ENCODE measurements around the gene IGSF21. TPM values are rescaled to one million over a fixed set of nuclear protein-coding genes. Genes with fewer than 3 reads are reported as not detected.

IGSF21 gene
- total and polyA plus RNA-seq, 7 experiments from 2014 or later = not detected

DNA sequence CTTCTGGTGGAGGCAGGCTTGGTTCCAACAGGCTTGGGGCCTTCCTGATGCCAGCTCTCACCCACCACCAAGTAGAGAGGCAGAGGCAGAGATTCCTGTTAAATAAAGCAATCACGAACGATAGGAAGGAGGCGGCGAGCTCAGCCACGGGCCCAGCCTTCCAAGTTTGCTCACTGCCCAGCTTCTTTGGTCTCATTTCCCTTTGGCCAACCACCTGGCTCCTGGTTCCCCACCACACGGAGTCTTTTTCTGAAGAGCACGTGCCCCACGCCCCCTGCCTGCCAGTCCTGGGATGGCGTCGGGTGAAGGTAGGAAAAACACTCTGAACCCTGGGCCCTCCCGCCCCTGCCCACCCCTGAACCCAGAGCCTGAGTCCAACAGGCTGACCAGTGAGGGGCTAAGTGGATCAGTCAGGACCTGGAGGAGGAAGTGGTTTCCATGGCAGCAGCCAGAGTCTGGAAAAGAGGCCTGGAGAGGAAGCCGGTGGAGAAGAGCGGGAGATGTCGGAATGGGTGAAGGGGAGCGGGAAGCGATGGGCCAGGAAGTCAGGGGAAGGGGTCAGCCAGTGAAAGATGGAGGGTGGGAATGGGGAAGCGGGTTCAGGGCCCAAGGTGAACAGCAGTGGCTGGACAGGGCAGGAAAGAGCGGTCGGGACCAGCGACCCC lies 214.9 kb downstream of the IGSF21 start:
- ChIA-PET POLR2A (no interaction called here), CTCF (no interaction called here)
- Histone ChIP-seq H3K9me3 (ENCODE audit: control insufficient read depth in 2 of 3, low read length in 3 of 3) (no peaks in the 10 kb centered on the region), H3K27ac (ENCODE audit: low read depth, low read length) (no peak overlapping the region), H3K4me3 (ENCODE audit: low read length) (no peak overlapping the region), H3K27me3 (ENCODE audit: control insufficient read depth in 2 of 2, insufficient read depth in 2 of 2, low read length in 2 of 2) (no peaks in the 10 kb centered on the region), H3K4me1 (ENCODE audit: control insufficient read depth in 2 of 2, insufficient read depth in 2 of 2, low read length in 2 of 2) (no peaks in the 10 kb centered on the region), H3K36me3 (ENCODE audit: control insufficient read depth in 2 of 3, insufficient read depth in 3 of 3, low read length in 3 of 3) (no peaks in the 10 kb centered on the region)
- Mint-ChIP-seq H3K4me1 (peaks cover 0 to 1% (median 0%) of the 10 kb centered on the region in 7 donors), H3K27me3 (peaks cover 3 to 24% (median 22%) of the 10 kb centered on the region in 5 donors), H3K36me3 (peaks cover 0 to 4% (median 0%) of the 10 kb centered on the region in 5 donors), H3K27ac (no peak overlapping the region), H3K4me3 (no peak overlapping the region), H3K9me3 (peaks cover 0 to 9% (median 0%) of the 10 kb centered on the region in 11 donors)
- DNase-seq (no peak), ATAC-seq (no peak)
- intact Hi-C loops (cut with micrococcal nuclease) = no loop called here

DNA sequence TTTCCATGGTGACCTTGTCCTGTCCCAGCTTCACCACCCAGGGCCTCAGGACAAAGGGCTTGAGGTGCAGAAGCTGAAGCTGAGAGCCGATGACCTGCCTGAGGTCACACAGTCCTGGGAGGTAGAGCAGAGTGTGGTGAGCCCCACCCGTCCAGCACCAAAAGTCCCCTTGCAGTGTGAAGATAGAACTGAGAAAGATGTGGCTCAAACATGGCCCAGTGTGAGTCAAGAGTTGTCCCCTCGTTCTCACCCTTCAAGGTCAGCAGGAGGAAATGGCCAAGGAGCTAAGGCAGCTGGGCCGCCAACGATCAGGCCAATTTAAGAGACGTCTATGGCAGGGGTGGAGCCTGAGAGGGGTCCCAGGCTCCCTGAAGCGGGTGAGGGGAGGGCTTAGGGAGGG lies 215.7 kb downstream of the IGSF21 start:
- no peaks in the 10 kb centered on the region for H3K4me1 ChIP-seq (ENCODE audit: control insufficient read depth in 2 of 2, insufficient read depth in 2 of 2, low read length in 2 of 2)
- peaks cover 3 to 24% (median 22%) of the 10 kb centered on the region in 5 donors for H3K27me3 Mint-ChIP-seq
- DNase-seq = no peak
- no peak overlapping the region for H3K27ac ChIP-seq (ENCODE audit: low read depth, low read length)
- H3K4me1 Mint-ChIP-seq = peaks cover 0 to 1% (median 0%) of the 10 kb centered on the region in 7 donors
- no peak overlapping the region for H3K4me3 ChIP-seq (ENCODE audit: low read length)
- intact Hi-C loops (cut with micrococcal nuclease) = no loop called here
- peaks cover 0 to 9% (median 0%) of the 10 kb centered on the region in 11 donors for H3K9me3 Mint-ChIP-seq
- peaks cover 0 to 4% (median 0%) of the 10 kb centered on the region in 5 donors for H3K36me3 Mint-ChIP-seq
- CTCF ChIA-PET = no interaction called here
- no peaks in the 10 kb centered on the region for H3K36me3 ChIP-seq (ENCODE audit: control insufficient read depth in 2 of 3, insufficient read depth in 3 of 3, low read length in 3 of 3)
- no peaks in the 10 kb centered on the region for H3K9me3 ChIP-seq (ENCODE audit: control insufficient read depth in 2 of 3, low read length in 3 of 3)
- POLR2A ChIA-PET = no interaction called here
- no peak overlapping the region for H3K27ac Mint-ChIP-seq
- no peaks in the 10 kb centered on the region for H3K27me3 ChIP-seq (ENCODE audit: control insufficient read depth in 2 of 2, insufficient read depth in 2 of 2, low read length in 2 of 2)
- no peak overlapping the region for H3K4me3 Mint-ChIP-seq
- ATAC-seq = no peak

DNA sequence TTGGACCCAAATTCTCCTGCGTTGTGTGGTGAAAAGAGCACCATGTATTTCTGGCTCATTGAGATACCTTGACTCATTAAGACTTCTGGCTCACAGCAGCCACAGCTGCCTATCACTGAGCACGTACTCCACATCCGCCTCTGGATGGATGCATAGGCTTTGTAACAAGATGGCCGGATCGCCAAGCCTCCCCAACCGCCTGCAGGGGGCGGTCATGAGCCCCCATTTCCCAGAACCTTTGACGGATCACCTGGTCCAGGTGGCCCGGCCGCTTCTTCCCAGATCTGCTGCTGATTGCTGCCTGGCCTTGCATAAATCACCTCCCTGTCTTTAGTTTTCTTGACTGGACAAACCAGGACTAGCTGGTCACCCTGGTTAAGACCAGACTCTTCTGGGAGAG lies 216.6 kb downstream of the IGSF21 start:
- peaks cover 0 to 4% (median 0%) of the 10 kb centered on the region in 11 donors for H3K9me3 Mint-ChIP-seq
- no peaks in the 10 kb centered on the region for H3K9me3 ChIP-seq (ENCODE audit: control insufficient read depth in 2 of 3, low read length in 3 of 3)
- ChIA-PET CTCF (no interaction called here), POLR2A (no interaction called here)
- DNase-seq (no peak), ATAC-seq (no peak)
- no peaks in the 10 kb centered on the region for H3K27me3 ChIP-seq (ENCODE audit: control insufficient read depth in 2 of 2, insufficient read depth in 2 of 2, low read length in 2 of 2)
- H3K27me3 Mint-ChIP-seq = peaks cover 3 to 24% (median 17%) of the 10 kb centered on the region in 5 donors
- H3K27ac Mint-ChIP-seq = no peak overlapping the region
- no peak overlapping the region for H3K4me3 ChIP-seq (ENCODE audit: low read length)
- peaks cover 0 to 4% (median 0%) of the 10 kb centered on the region in 5 donors for H3K36me3 Mint-ChIP-seq
- intact Hi-C loops (cut with micrococcal nuclease) = no loop called here
- H3K4me1 ChIP-seq (ENCODE audit: control insufficient read depth in 2 of 2, insufficient read depth in 2 of 2, low read length in 2 of 2) = no peaks in the 10 kb centered on the region
- no peaks in the 10 kb centered on the region for H3K36me3 ChIP-seq (ENCODE audit: control insufficient read depth in 2 of 3, insufficient read depth in 3 of 3, low read length in 3 of 3)
- H3K4me3 Mint-ChIP-seq = no peak overlapping the region
- H3K27ac ChIP-seq (ENCODE audit: low read depth, low read length) = no peak overlapping the region
- peaks cover 0 to 1% (median 0%) of the 10 kb centered on the region in 7 donors for H3K4me1 Mint-ChIP-seq

DNA sequence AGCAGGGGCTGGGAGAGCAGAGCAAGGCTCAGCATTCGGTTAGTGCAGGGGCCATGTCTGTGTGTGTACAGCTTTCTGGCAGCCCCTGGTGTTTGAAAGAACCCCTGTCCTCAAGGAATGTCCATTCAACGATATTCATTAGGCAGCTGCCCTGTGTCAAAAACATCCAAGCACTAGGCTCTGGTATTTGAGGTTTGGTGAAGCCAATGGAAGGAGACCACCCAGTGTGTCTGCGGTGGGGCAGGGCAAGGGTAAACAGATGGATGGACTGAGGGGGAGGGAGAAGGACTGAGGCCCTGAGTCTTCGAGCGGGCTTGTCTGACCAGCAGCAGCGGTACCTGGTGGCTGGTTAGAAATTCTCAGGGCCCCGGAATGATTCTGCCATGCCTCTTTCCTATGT lies 217.5 kb downstream of the IGSF21 start:
- H3K4me1 ChIP-seq (ENCODE audit: control insufficient read depth in 2 of 2, insufficient read depth in 2 of 2, low read length in 2 of 2) = no peaks in the 10 kb centered on the region
- no peak for ATAC-seq
- intact Hi-C loops (cut with micrococcal nuclease) = no loop called here
- H3K9me3 ChIP-seq (ENCODE audit: control insufficient read depth in 2 of 3, low read length in 3 of 3) = no peaks in the 10 kb centered on the region
- ChIA-PET POLR2A (no interaction called here), CTCF (no interaction called here)
- Mint-ChIP-seq H3K9me3 (peaks cover 0 to 4% (median 0%) of the 10 kb centered on the region in 11 donors), H3K27ac (no peak overlapping the region), H3K27me3 (peaks cover 3 to 24% (median 17%) of the 10 kb centered on the region in 5 donors), H3K4me1 (no peaks in the 10 kb centered on the region), H3K4me3 (no peak overlapping the region), H3K36me3 (peaks cover 0 to 4% (median 0%) of the 10 kb centered on the region in 5 donors)
- no peak overlapping the region for H3K27ac ChIP-seq (ENCODE audit: low read depth, low read length)
- no peak overlapping the region for H3K4me3 ChIP-seq (ENCODE audit: low read length)
- H3K36me3 ChIP-seq (ENCODE audit: control insufficient read depth in 2 of 3, insufficient read depth in 3 of 3, low read length in 3 of 3) = no peaks in the 10 kb centered on the region
- H3K27me3 ChIP-seq (ENCODE audit: control insufficient read depth in 2 of 2, insufficient read depth in 2 of 2, low read length in 2 of 2) = no peaks in the 10 kb centered on the region
- DNase-seq = no peak

DNA sequence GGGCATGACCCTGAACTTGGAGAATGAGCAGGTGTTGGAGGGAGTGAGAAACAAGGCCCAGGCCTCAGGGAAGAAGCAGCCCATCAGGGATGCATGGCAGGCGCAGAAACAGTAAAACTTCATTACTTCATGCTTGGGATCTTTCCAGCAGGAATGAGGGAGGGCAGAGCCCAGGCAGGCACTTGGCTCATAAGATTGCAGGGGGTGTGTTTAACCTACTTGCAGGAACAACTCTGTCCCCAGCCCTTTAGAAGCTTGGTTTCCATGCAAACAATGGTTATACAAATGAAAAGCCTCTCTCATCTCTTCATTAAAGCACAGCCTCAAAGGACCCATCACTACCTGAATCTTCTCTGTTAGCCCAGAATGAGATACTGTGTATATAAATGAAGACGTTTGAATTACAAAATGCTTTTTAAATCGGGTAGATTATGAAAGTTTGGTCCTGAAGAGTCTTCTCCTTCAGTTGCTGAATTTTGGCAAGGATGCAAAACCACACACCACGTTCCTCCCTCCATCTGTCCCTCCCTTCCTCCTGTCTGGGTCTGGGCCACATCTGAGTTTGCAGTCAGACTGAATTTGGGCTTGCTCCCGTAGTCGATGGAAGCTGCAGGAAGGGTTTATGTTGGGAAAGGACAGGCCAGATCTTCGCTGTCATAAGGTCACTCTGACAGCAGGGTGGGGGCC lies 218.8 kb downstream of the IGSF21 start:
- no peak for DNase-seq
- Mint-ChIP-seq H3K9me3 (peaks cover 0 to 3% (median 0%) of the 10 kb centered on the region in 11 donors), H3K36me3 (peaks cover 0 to 4% (median 0%) of the 10 kb centered on the region in 5 donors), H3K27ac (no peak overlapping the region), H3K4me3 (no peak overlapping the region), H3K27me3 (peaks cover 3 to 26% (median 18%) of the 10 kb centered on the region in 5 donors), H3K4me1 (no peaks in the 10 kb centered on the region)
- Histone ChIP-seq H3K36me3 (ENCODE audit: control insufficient read depth in 2 of 3, insufficient read depth in 3 of 3, low read length in 3 of 3) (no peaks in the 10 kb centered on the region), H3K4me1 (ENCODE audit: control insufficient read depth in 2 of 2, insufficient read depth in 2 of 2, low read length in 2 of 2) (no peaks in the 10 kb centered on the region), H3K27me3 (ENCODE audit: control insufficient read depth in 2 of 2, insufficient read depth in 2 of 2, low read length in 2 of 2) (no peaks in the 10 kb centered on the region), H3K4me3 (ENCODE audit: low read length) (no peak overlapping the region), H3K27ac (ENCODE audit: low read depth, low read length) (no peak overlapping the region), H3K9me3 (ENCODE audit: control insufficient read depth in 2 of 3, low read length in 3 of 3) (no peaks in the 10 kb centered on the region)
- CTCF ChIA-PET = no interaction called here
- ATAC-seq = no peak
- POLR2A ChIA-PET = no interaction called here
- intact Hi-C loops (cut with micrococcal nuclease) = no loop called here

DNA sequence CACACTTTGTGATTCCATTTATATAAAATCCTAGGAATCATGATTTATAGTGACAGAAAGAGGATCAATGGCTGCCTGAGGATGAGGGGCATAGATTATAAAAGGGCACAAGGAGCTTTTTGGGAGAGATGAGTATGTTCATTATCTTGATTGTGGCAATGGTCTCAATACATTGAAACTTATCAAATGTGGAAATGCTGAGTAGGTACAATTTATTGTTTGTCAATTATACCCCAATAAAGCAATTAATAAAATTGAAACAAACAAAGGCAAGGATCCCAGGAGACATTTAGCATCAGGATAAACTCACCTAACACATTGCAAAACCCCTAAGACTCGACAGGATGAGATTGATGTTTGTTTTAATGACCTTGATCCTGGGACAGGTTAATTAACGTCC lies 220.1 kb downstream of the IGSF21 start:
- Mint-ChIP-seq H3K9me3 (peaks cover 0 to 3% (median 0%) of the 10 kb centered on the region in 11 donors), H3K27ac (no peak overlapping the region), H3K4me1 (no peaks in the 10 kb centered on the region), H3K4me3 (no peak overlapping the region), H3K36me3 (no peaks in the 10 kb centered on the region), H3K27me3 (peaks cover 2 to 34% (median 28%) of the 10 kb centered on the region in 5 donors)
- ChIA-PET POLR2A (no interaction called here), CTCF (no interaction called here)
- H3K27ac ChIP-seq (ENCODE audit: low read depth, low read length) = no peak overlapping the region
- intact Hi-C loops (cut with micrococcal nuclease) = no loop called here
- H3K4me1 ChIP-seq (ENCODE audit: control insufficient read depth in 2 of 2, insufficient read depth in 2 of 2, low read length in 2 of 2) = no peaks in the 10 kb centered on the region
- DNase-seq (no peak), ATAC-seq (no peak)
- no peaks in the 10 kb centered on the region for H3K27me3 ChIP-seq (ENCODE audit: control insufficient read depth in 2 of 2, insufficient read depth in 2 of 2, low read length in 2 of 2)
- no peak overlapping the region for H3K4me3 ChIP-seq (ENCODE audit: low read length)
- no peaks in the 10 kb centered on the region for H3K9me3 ChIP-seq (ENCODE audit: control insufficient read depth in 2 of 3, low read length in 3 of 3)
- H3K36me3 ChIP-seq (ENCODE audit: control insufficient read depth in 2 of 3, insufficient read depth in 3 of 3, low read length in 3 of 3) = no peaks in the 10 kb centered on the region

DNA sequence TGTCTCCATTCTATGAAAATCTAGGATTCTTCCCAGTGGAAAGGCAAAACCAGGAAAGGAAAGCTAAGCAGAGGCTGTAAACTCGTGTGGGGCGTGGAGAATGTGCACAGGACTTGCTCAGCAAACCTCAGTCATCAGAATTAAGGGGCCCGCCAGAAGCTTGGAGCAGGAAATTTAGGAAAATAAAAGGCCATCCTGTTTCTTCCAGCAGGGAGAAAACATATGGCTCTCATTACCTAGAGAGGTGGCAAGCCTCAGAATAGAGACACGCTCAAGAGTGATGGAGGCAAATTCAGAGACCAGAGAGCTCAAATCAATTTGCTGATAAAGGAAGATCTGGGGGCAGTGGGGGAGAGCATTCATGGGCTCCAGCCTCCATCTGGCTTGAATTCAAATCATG lies 221.2 kb downstream of the IGSF21 start:
- no peaks in the 10 kb centered on the region for H3K27me3 ChIP-seq (ENCODE audit: control insufficient read depth in 2 of 2, insufficient read depth in 2 of 2, low read length in 2 of 2)
- H3K4me1 Mint-ChIP-seq = no peaks in the 10 kb centered on the region
- no peak overlapping the region for H3K27ac ChIP-seq (ENCODE audit: low read depth, low read length)
- intact Hi-C loops (cut with micrococcal nuclease) = no loop called here
- H3K36me3 Mint-ChIP-seq = no peaks in the 10 kb centered on the region
- H3K27me3 Mint-ChIP-seq = peaks cover 0 to 31% (median 28%) of the 10 kb centered on the region in 5 donors
- H3K9me3 ChIP-seq (ENCODE audit: control insufficient read depth in 2 of 3, low read length in 3 of 3) = no peaks in the 10 kb centered on the region
- H3K4me3 ChIP-seq (ENCODE audit: low read length) = no peak overlapping the region
- CTCF ChIA-PET = no interaction called here
- H3K9me3 Mint-ChIP-seq = no peaks in the 10 kb centered on the region
- ATAC-seq (no peak), DNase-seq (no peak)
- POLR2A ChIA-PET = no interaction called here
- no peak overlapping the region for H3K4me3 Mint-ChIP-seq
- H3K4me1 ChIP-seq (ENCODE audit: control insufficient read depth in 2 of 2, insufficient read depth in 2 of 2, low read length in 2 of 2) = no peaks in the 10 kb centered on the region
- H3K36me3 ChIP-seq (ENCODE audit: control insufficient read depth in 2 of 3, insufficient read depth in 3 of 3, low read length in 3 of 3) = no peaks in the 10 kb centered on the region
- H3K27ac Mint-ChIP-seq = no peak overlapping the region
